Stimulated activated CD8-positive, alpha-beta memory T cell treated with anti-CD3 and anti-CD28 coated beads, Interleukin-15, amount 100 ng/mL, for 48 hours (primary cell): ENCODE measurements around the gene TTC23.

ENCODE experiments used
- DNase-seq, 2 donors: peaks; one replicate each; pipeline ENCODE4 v3.0.0-alpha.2; 2020; ENCODE audit warnings: low read depth in 2 of 2

The TTC23 gene

GRCh38 chr15:99249270-99249841 lies at the start of gene TTC23:
TSS of gene TTC23 (minus strand) at chr15:99249581. CDS start at chr15:99228712, 20,869 bp downstream.
- no peak for DNase-seq

GRCh38 chr15:99296386-99296785 lies 47.0 kb upstream of the TTC23 start:
- no peak for DNase-seq

GRCh38 chr15:99295840-99296239 lies 46.5 kb upstream of the TTC23 start:
- DNase-seq: no peak

GRCh38 chr15:99291643-99292042 lies 42.3 kb upstream of the TTC23 start:
- DNase-seq: no peak

GRCh38 chr15:99283717-99284116 lies 34.3 kb upstream of the TTC23 start:
- DNase-seq: no peak

GRCh38 chr15:99282586-99282985 lies 33.2 kb upstream of the TTC23 start:
- DNase-seq: no peak

- DNase-seq: no peak
Measured at GRCh38 chr15:99282121-99282520, 32.7 kb upstream of the TTC23 start.

GRCh38 chr15:99279827-99280226 lies 30.4 kb upstream of the TTC23 start:
- DNase-seq: peak in 1 of 2 donors; percentile 6

- DNase-seq: no peak
Measured at GRCh38 chr15:99279290-99279689, 29.9 kb upstream of the TTC23 start.

GRCh38 chr15:99275525-99276128 lies 26.2 kb upstream of the TTC23 start:
- no peak for DNase-seq

- DNase-seq: no peak
Measured at GRCh38 chr15:99275061-99275460, 25.7 kb upstream of the TTC23 start.

- no peak for DNase-seq
Measured at GRCh38 chr15:99273801-99274200, 24.4 kb upstream of the TTC23 start.

- no peak for DNase-seq
Measured at GRCh38 chr15:99268431-99268830, 19.1 kb upstream of the TTC23 start.

GRCh38 chr15:99267957-99268356 lies 18.6 kb upstream of the TTC23 start:
- DNase-seq: no peak

GRCh38 chr15:99265541-99266070 lies 16.2 kb upstream of the TTC23 start:
- no peak for DNase-seq

- no peak for DNase-seq
Measured at GRCh38 chr15:99264125-99264524, 14.7 kb upstream of the TTC23 start.

GRCh38 chr15:99257107-99257750 lies 7.8 kb upstream of the TTC23 start:
- DNase-seq: no peak

GRCh38 chr15:99253381-99254090 lies 4.2 kb upstream of the TTC23 start:
- DNase-seq: no peak

- DNase-seq: no peak
Measured at GRCh38 chr15:99252326-99252725, 2.9 kb upstream of the TTC23 start.

- peak; percentile 92 to 96 for DNase-seq
Measured at GRCh38 chr15:99250857-99251841, 1.8 kb upstream of the TTC23 start, which contains the start of gene LRRC28. TSS of gene LRRC28 (plus strand) at chr15:99251481. CDS start at chr15:99255958, 4,477 bp downstream.

- no peak for DNase-seq
Measured at GRCh38 chr15:99250494-99250856, 1.1 kb upstream of the TTC23 start.
